Measurements from ENCODE around the gene GNAS-AS1.

Gene GNAS-AS1

DNA sequence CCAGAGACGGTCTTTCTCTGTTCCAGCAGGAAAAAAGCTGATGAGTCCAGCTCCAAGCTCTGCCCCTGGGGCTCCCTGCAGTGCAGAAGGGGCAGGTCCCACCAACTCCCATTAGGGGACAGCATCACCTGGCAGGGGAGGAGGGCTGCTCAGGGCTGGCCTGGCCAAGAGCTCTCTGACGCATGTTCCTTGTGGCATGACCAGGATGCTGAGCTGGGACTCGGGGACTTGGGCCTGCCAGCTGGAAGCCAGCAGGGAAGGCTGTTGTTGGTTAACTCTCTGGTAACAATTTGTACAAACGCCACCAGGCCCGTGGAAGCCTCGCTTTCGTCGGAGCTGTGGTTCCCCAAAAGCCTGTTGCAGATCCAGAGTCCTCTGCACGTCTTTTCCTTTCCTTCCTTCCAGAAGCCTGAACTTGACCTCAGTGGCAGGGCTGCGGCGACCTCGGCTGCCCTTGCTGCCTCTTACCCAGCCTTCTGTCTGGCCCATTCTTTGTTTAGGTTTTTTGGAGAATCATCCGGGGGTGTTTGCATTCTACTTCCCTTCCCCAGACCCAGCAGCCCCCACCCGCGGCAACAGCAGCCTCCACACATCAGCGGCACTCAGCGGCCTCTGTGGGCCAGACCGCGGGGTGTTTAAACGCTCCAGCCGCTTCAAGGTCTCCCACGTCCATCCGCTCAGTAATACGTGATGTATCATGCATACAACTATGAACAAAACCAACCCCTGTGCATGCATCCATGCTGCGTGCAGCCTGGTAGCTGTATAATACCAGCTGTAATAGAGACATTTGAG, 63.3 kb downstream of the GNAS-AS1 start:
- no peak for DNase-seq

DNA sequence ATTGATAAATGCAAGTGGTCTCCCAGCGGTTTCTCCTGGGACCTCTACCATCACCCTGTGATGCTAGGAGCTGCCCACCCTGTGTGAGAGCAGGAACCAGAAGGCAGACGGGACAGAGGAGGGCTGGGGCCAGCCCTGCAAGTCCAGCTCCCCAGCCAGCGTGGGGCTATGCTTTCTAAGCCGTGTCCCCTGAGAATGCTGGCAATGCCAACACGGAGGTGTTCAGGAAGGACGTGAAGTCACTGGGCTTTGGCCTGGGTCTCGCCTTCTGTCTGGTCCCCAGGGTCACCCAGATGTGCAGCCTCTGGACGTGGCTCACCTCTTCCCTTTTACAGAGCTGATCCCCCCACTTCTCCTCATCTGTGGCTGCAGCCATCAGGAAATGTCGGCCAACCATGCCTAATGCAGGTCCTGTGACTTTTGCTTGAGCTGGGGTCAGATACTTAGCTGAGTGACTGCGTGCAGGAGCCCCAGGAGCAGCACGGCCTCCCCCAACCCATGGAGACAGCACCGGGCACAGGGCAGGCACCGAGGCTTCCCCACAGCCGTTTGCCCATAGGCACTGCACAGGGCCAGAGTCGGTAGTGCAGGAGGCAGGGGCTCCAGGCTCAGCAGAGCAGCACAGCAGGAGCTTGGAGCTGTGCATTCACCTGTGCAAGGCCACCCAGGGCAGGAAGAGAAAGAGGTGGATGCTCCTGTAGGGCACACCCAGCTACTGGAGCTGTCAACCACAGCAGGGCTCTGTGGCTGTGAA, 66.2 kb downstream of the GNAS-AS1 start:
- no peak for DNase-seq

DNA sequence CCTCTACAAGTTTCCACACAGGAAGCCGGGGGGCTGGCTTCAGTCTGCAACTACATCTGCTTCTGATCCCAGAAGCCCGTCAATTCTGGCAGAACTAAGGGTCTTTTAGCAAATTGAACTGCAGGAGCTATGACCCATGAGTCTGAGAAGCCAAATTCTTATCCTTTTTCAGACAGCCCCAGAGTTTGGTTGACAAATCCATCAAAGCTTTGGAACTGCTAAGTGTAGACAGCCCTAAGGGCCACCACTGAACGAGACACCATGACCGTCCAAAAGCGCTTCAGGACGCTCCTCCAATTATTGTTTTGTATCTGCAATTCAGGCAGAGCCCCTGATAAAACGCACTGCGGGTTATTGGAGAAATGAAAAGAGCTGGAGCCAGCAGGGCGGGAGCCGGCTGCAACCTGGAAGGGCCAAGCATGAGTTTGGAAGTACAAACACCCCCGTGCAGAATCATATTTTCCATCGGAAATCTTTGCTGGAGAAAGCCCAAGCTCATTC, 67.1 kb downstream of the GNAS-AS1 start:
- DNase-seq: no peak

DNA sequence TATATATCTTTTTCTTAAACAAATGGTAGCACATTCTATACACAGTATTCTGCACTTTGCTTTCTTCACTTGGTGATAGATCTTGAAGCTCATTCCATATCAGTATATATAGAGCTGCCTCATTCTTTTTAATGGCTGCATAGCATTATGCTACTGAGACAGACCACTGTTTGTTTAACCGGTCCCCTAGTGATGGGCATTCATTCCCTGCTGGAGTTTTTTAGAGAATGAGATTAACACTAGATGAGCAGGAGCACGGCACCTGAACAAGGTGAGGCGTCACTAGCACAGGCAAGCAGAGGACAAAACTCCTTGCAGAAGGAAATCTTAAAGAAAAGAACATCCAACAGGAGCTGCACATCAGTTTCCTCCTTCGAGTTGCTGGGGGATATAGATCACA, 69.6 kb downstream of the GNAS-AS1 start:
- no peak for DNase-seq

DNA sequence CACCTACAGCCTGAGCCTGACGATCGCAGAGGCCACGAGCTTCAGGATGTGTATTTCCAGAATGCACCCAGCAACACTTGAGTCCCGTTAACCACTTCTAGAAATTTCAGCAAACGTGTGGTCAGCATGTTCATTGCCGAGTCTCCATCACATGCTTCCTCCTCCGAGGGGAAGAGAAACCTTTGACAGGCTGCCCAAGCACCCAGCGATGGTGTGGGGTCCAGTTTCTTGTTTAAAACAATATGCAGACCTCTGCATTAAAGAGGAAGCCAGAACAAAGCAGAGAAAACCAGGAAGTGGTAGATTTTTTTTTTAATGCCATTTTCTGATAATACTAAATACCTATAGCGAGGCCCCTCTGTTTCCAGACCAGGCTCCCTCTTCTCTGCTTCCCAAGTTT, 71.9 kb downstream of the GNAS-AS1 start:
- peak in 2 of 51 donors; percentile 3 to 27 for DNase-seq

DNA sequence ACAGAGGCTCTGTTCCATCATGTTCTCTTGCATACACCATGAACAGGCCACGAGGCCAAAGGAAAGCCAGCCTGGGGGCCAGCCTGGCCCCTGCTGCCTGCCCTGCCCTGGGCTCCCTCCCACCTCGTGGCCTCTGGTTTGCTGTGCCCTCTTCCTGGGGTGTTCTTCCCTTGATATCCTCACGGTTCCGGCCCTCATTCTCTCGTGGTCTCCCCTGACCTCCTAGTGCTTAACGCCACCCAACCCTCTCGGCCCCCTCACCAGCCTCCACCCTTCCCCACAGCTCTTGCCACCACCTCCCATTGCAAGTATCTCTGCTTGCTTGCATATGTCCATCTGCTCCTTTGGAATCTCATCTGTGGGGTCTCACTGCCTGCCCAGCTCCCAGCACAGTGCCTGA, 73.0 kb downstream of the GNAS-AS1 start:
- DNase-seq: no peak

DNA sequence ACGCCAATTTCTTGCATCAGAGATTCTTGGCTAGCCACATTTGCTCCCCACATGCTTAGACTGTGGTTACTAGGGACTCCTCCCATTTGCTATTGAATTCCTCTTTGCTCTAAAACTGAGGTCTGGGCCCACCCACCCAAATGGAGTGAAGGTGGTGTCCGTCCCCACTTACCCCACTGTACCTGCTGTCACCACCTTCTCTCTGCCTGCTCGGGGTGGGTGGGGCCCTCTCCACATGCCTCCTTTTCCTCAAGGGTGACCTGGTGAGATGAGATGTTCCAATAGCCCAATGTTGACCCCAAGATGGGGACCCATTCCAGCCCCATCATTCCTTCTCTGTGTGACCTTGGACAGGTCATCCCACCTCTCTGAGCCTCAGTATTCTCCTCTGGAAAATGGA, 74.6 kb downstream of the GNAS-AS1 start:
- no peak for DNase-seq

DNA sequence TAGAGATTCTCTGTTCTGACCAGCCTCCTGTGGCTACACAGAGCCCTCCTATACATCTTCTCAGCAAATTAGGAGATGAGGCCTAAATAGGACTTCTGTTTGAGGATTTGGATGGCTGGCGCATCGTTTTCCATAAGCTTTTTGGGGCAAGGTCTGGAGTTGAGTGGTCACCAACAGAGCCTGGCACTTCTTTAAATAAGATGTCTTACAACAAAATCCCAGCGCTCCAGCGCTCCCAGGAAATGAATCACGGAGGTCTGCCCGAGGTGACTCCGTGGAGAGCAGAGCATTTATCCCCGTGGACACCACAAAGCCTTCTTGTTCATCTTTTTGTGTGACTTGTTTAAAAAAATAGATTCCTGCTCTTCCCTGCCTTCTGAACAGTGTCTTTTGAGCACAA, 75.3 kb downstream of the GNAS-AS1 start:
- no peak for DNase-seq

DNA sequence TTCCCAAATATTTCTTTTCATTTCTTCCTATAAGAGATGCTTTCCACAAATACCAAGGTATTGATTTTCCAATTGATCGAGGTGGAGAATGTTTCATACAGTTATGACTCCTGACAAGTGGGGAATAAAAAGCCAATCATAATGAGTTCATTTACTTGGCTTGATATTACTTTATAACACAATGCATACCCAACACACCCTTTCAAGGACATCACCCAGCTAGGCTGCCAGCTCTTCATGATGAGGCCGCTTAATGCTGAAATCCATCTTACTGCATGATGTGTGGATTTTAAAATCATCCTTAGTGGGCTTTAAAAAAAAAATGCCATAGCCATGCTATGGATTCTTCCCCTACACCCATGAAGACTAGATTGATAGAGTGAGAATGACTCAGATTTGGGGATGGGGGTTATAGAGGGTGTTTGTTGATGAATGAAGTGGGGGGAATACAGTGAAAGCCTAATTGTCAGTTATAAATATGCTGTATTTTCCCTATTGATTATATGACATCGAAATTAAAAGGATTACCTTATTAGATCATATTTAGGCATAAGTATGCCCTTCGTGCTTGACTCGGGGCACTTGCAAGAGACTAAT, 75.9 kb downstream of the GNAS-AS1 start:
- no peak for DNase-seq

DNA sequence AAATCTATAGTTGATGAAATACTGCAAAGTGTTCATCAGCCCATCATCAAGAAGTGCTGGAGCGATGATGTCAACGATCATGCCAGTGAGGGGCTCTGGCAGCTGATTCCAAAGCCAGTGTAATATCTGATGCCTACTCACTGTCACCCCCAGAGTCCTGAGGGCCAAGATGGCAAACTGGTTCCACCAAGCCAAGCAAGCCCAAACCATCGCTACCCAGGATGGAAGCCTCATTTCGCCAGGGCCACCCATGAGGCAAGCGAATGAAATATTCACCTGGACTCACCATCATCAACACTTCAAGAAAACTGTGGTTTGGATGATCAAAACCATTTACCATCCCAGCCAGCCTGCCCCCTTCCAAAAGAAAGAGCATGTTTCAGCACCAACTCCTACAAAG, 76.5 kb downstream of the GNAS-AS1 start:
- no peak for DNase-seq

DNA sequence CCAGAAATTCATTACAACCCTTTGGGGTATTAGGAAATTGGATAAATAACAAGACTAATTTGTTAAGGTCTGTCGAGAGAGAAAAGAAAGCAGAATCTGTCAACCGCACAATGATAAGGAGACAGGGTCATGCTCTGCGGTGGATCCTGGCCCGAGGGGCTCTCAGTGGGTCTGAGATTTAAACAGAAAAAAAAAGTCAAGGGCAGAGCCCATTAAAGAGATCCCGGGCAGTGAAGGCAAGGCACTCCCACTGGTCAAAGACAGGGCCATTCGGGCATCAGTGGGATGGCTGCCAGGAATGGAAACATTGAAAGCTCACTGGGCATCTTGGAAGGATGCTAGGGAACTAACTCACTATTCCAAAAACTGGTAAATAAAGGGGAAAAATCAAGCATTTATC, 77.9 kb downstream of the GNAS-AS1 start:
- DNase-seq: no peak

All from hypothalamus (tissue), 51 donors.